Measurements from ENCODE around the gene SERPINA10.

Gene SERPINA10

GRCh38 chr14:94334872-94335271, 41.8 kb upstream of the SERPINA10 start:
- FAIRE-seq: no peak
- no peak for DNase-seq (ENCODE audit: insufficient read length, low spot score)
- TF ChIP-seq CTCF (IDR thresholded peaks at IDR 0.05; ENCODE audit: insufficient read depth, missing control alignments): no peak

DNA sequence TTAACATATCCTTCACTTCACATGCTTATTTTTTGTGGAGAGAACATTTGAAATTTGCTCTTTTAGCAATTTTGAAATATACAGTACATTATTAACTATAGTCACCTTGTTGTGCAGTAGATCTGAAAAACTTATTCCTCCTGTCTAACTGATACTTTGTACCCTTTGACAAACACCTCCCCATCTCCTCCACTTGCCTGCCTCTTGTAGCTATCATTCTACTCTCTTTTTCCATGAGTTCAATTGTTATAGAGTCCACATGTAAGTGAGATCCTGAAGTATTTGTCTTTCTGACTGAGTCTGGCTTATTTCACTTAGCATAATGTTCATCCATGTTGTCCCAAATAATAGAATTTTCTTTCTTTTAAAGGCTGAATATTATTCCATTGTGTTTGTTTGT, 39.5 kb upstream of the SERPINA10 start:
- TF ChIP-seq CTCF (IDR thresholded peaks at IDR 0.05; ENCODE audit: insufficient read depth, missing control alignments): no peak
- no peak for DNase-seq (ENCODE audit: insufficient read length, low spot score)
- FAIRE-seq: no peak

GRCh38 chr14:94332063-94332583, 39.1 kb upstream of the SERPINA10 start:
- DNase-seq (ENCODE audit: insufficient read length, low spot score): no peak
- FAIRE-seq: no peak
- no peak for TF ChIP-seq CTCF (IDR thresholded peaks at IDR 0.05; ENCODE audit: insufficient read depth, missing control alignments)

DNA sequence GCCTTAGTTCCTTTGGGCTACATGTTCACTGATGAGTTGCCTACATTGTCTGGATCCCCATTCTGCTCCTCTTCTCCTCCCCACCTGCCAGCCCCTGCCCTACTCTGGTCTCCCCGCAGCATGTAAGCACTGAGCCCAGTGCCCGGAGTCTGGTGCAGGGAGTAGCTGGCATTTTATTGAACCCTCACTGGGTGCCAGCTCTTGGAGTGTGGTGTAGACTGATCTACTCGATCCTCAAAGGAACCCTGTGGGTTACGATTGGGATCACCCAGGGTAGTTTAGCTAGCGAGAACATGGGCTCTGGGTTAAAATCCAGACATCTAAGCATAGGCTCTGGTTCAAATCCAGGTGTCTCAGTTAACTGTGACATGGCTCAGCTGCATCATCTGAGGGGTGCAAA, 38.4 kb upstream of the SERPINA10 start:
- FAIRE-seq: no peak
- TF ChIP-seq CTCF (IDR thresholded peaks at IDR 0.05; ENCODE audit: insufficient read depth, missing control alignments): no peak

DNA sequence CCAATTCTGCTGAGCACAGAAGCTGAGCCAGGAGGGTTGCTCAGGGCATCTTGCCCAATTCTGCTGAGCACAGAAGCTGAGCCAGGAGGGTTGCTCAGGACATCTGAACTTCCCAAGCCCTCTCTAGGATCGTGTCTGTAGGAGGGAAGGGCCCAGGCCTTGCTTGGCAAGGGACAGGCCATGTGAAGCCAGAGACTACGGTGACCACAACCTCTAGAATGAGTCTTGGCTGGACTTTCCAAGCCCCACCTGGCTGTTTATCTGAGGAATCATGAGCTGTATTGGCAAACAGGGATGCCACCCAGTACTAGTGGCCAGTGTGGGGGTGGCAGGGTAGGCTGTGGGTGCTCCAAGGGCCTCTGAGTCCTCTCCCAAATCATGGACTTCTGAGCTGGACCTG, 37.8 kb upstream of the SERPINA10 start:
- no peak for TF ChIP-seq CTCF (IDR thresholded peaks at IDR 0.05; ENCODE audit: insufficient read depth, missing control alignments)
- FAIRE-seq (no peak), DNase-seq (ENCODE audit: insufficient read length, low spot score) (no peak)

More for the DNA sequence above, 38.4 kb upstream of the SERPINA10 start:
- no peak for DNase-seq (ENCODE audit: insufficient read length, low spot score)

GRCh38 chr14:94330432-94330831, 37.4 kb upstream of the SERPINA10 start:
- FAIRE-seq: no peak
- DNase-seq (ENCODE audit: insufficient read length, low spot score): no peak
- TF ChIP-seq CTCF (IDR thresholded peaks at IDR 0.05; ENCODE audit: insufficient read depth, missing control alignments): no peak

DNA sequence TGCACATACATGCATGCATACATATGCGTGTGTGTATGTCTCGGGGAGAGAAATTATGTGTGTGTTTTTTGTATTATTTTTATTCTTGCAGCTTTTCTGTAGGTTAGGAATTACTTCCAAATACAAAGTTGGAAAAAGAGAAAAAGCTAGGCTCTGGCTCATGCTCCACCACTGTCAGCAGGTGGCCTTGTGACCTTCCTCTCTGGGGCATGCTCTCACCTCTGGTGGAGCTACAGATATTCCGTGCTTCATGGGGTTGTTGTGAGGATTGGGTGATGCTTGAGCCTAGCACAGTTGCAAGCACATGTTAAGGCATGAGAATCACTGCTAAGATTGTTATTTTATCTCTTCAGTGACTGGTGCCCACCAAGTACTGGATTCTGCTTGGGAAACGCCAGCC, 36.8 kb upstream of the SERPINA10 start:
- DNase-seq (ENCODE audit: insufficient read length, low spot score): no peak
- no peak for TF ChIP-seq CTCF (IDR thresholded peaks at IDR 0.05; ENCODE audit: insufficient read depth, missing control alignments)
- no peak for FAIRE-seq
